Adrenal gland (tissue), 12 donors: Measurements from ENCODE around the gene PEAR1. TPM values are rescaled to one million over a fixed set of nuclear protein-coding genes. Genes with fewer than 3 reads are reported as not detected.

Source experiments
- DNase-seq, 7 donors: peaks; one replicate each; pipeline ENCODE4 v3.0.0-alpha.2; 2019 to 2020
- H3K27ac ChIP-seq, 5 donors: fragments of 200-600 bp; sonication (generic) in 4 of 5; 1 replicate in 3 of 5; 2 replicates in 2 of 5; pipeline versions ENCODE4 v1.5.1 to v1.8.0; 2016 to 2020; ENCODE audit warnings: mild to moderate bottlenecking in 1 of 5
- H3K27me3 ChIP-seq: fragments of 200-600 bp; 2 replicates; pipeline ENCODE4 v1.8.0; 2021
- H3K36me3 ChIP-seq, 2 donors: fragments of 200-600 bp; replicated peaks in 1 of 2; 1 replicate in 1 of 2; 2 replicates in 1 of 2; pipeline versions ENCODE4 v1.5.1 to v1.8.0; 2018 to 2022
- H3K4me1 ChIP-seq, 2 donors: fragments of 200-600 bp; replicated peaks in 1 of 2; 1 replicate in 1 of 2; 2 replicates in 1 of 2; pipeline versions ENCODE4 v1.5.1 to v1.8.0; 2018 to 2021
- H3K4me3 ChIP-seq, 4 donors: fragments of 200-600 bp; sonication (generic) in 3 of 4; one replicate each; pipeline ENCODE4 v1.5.1; 2016 to 2018
- H3K9me3 ChIP-seq, 3 donors: fragments of 200-600 bp; sonication (generic) in 1 of 3; replicated peaks in 1 of 3; 1 replicate in 2 of 3; 2 replicates in 1 of 3; pipeline versions ENCODE4 v1.5.1 to v1.8.0; 2016 to 2021
- CTCF ChIP-seq, 6 experiments: fragments of 450-650 bp in 4 of 6; fragments of 200-600 bp in 2 of 6; sonication (generic) in 1 of 6; IDR thresholded peaks; 1 replicate in 5 of 6; 2 replicates in 1 of 6; pipeline versions ENCODE4 v1.5.1 to v1.8.0; 2016 to 2021; ENCODE audit warnings: antibody characterized with exemption in 6 of 6, mild to moderate bottlenecking in 2 of 6, moderate library complexity in 1 of 6
- POLR2A ChIP-seq, 2 donors: fragments of 450-650 bp; IDR thresholded peaks; one replicate each; pipeline ENCODE4 v1.6.1; 2017; ENCODE audit warnings: antibody characterized with exemption in 2 of 2, mild to moderate bottlenecking in 2 of 2, moderate library complexity in 1 of 2
- WGBS, 4 donors: extraction: QIAGEN DNeasy Blood & Tissue Kit in 2 of 4; methylation state at CpG; one replicate each; pipeline versions ENCODE4 v1.1.5 to v1.1.7; 2013 to 2017; 5-methylcytosine and 5-hydroxymethylcytosine counted together
- intact Hi-C, 2 donors: fragments of 100-400 bp; cut with DNase I; formaldehyde crosslinking; loops; one replicate each; pipeline versions ENCODE4 v1.14.1 to v1.15.0; 2022 to 2023
- polyA plus RNA-seq, 3 donors: library from polyadenylated mRNA; stranded (reverse); fragments of 200-250 nt in 2 of 3; fragments of 350-450 nt in 1 of 3; fragmentation: Illumina TruSeq in 1 of 3; extraction: RNeasy Lipid Tissue Mini Kit (QIAGEN cat#74804) in 1 of 3; gene quantifications; one replicate each; pipeline ENCODE4 v1.2.3, GENCODE V29; 2013 to 2014
- total RNA-seq, 9 donors: library from RNA; depleted of rRNA in 4 of 9; stranded (reverse); fragments of >200 nt in 4 of 9; fragments of 120-200 nt in 1 of 9; fragmentation: NEBNext Ultra II Directional in 1 of 9; extraction: Animal tissue kit (Norgen Biotek cat#: 25700) in 1 of 9; gene quantifications; one replicate each; pipeline versions ENCODE4 v1.1.0 to v1.2.4, GENCODE V29; 2013 to 2023
- donor health status: healthy with polysubstance abuse.
- donor health status: Bipolar disorder and iron deficiency.
- donor health status: DM: yes; HTN: yes; CAD: no.
- donor health status: DM: no; HTN: no; CAD: no.
- donor health status: DM: no; HTN: no; CAD: no.
- donor health status: DM: yes; HTN: yes; CAD: no.

Gene PEAR1
- total and polyA plus RNA-seq, 12 donors = 4.2 to 31.1 (median 10.4) TPM

GRCh38 chr1:156881663-156882062, 11.9 kb upstream of the PEAR1 start:
- TF ChIP-seq POLR2A (IDR thresholded peaks at IDR 0.05) (no peak), CTCF (IDR thresholded peaks at IDR 0.05) (no peak)
- Histone ChIP-seq H3K4me1 (no peaks in the 10 kb centered on the region), H3K27ac (no peak overlapping the region), H3K36me3 (no peaks in the 10 kb centered on the region), H3K9me3 (no peaks in the 10 kb centered on the region), H3K27me3 (no peaks in the 10 kb centered on the region), H3K4me3 (no peak overlapping the region)
- WGBS, 4 donors = 51 to 70% (median 61%) methylated on average over 3 to 4 of the region's 4 CpGs
- DNase-seq = no peak
- intact Hi-C loops = no loop called here

DNA sequence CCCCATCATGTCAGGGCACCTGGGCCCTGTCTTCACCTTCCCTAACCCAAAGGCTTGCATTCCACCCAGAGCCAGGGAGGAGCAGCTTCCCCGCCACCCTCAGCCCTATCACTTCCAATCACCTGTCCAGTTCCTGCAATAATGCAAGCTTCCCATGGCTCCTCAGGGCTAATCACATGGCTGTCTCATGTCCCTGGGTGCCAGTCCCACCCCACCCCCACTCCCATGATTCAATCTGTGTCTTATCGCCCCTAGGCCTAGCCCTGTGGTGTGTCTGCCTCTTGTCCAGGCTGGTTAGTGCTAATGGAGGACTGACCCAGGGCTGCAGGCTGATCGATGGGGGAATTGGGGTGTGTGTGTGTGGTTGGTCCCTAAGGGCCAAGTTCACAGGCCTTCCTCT, 11.0 kb upstream of the PEAR1 start:
- no peak overlapping the region for H3K4me3 ChIP-seq
- H3K9me3 ChIP-seq = no peaks in the 10 kb centered on the region
- no peaks in the 10 kb centered on the region for H3K4me1 ChIP-seq
- no peak overlapping the region for H3K27ac ChIP-seq
- WGBS, 4 donors = 61 to 77% (median 71%) methylated on average over 3 of the region's 3 CpGs
- no peak for DNase-seq
- H3K27me3 ChIP-seq = no peaks in the 10 kb centered on the region
- TF ChIP-seq POLR2A (IDR thresholded peaks at IDR 0.05) (no peak), CTCF (IDR thresholded peaks at IDR 0.05) (no peak)
- intact Hi-C loops = no loop called here
- no peaks in the 10 kb centered on the region for H3K36me3 ChIP-seq

- WGBS, 4 donors = 55 to 76% (median 69%) methylated on average over 3 to 7 of the region's 7 CpGs
- no peaks in the 10 kb centered on the region for H3K9me3 ChIP-seq
- intact Hi-C loops = no loop called here
- no peaks in the 10 kb centered on the region for H3K27me3 ChIP-seq
- no peak overlapping the region for H3K4me3 ChIP-seq
- TF ChIP-seq CTCF (IDR thresholded peaks at IDR 0.05) (no peak), POLR2A (IDR thresholded peaks at IDR 0.05) (no peak)
- no peaks in the 10 kb centered on the region for H3K36me3 ChIP-seq
- no peak overlapping the region for H3K27ac ChIP-seq
- no peak for DNase-seq
- H3K4me1 ChIP-seq = no peaks in the 10 kb centered on the region
Observed at GRCh38 chr1:156883919-156884318, 9.6 kb upstream of the PEAR1 start.

DNA sequence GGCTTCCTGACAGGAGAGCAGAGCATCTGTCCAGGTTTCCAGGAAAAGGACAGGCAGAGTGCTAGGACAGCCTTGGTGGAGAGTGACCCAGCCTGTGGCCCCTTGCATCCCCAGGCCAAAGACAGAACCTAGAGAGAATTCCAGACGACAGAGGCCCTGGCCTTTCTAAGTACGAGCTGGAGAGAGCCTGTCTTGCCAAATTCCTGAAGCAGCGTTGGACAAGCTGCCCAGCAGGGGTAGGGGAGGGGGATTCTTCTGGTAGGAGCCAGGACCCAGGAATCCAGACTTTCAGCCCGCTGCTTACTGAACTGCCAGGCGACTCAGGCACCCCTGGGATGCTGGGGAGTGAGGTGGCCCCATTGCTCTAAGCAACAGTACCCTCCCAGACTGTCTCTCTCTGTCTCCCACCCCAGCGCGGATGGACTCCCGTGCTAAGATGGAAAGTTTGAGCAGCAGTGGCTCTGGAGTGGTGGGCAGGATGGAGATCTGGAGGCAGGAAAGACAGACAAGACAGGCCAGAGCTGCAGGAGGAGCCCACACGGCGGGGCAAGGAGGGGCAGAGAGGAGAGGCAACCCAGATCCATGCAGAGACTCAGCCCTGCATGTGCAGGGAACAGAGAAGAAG, 8.8 kb upstream of the PEAR1 start:
- DNase-seq = no peak
- Histone ChIP-seq H3K36me3 (no peaks in the 10 kb centered on the region), H3K27ac (no peak overlapping the region), H3K4me1 (no peaks in the 10 kb centered on the region), H3K9me3 (no peaks in the 10 kb centered on the region), H3K4me3 (no peak overlapping the region), H3K27me3 (no peaks in the 10 kb centered on the region)
- TF ChIP-seq CTCF (IDR thresholded peaks at IDR 0.05) (no peak), POLR2A (IDR thresholded peaks at IDR 0.05) (no peak)
- WGBS, 4 donors = 73 to 82% (median 80%) methylated on average over 6 to 10 of the region's 10 CpGs
- intact Hi-C loops = loop anchor here in 1 of 2 donors (5.0 kb wide), 1 partner anchor 42 kb away; no protein-coding TSS in a partner anchor
